SK-N-SH treated with all-trans-retinoic acid at 6 μM for 48 hours (cell line): ENCODE measurements around the gene FMOD.

Source experiments
- ATAC-seq: fragments of 200-7000 bp; cut with Tn5 transposase; 3 replicates; pipeline ENCODE4 v1.9.1; 2020; ENCODE audit warnings: mild to moderate bottlenecking, moderate library complexity
- ARNTL ChIP-seq: fragments of 450-650 bp; formaldehyde crosslinking; IDR thresholded peaks from 2 replicates; pipeline ENCODE4 v1.5.0; 2020; ENCODE audit warnings: low read depth, mild to moderate bottlenecking, moderate library complexity, borderline replicate concordance
- BACH2 ChIP-seq: fragments of 250-450 bp; sonication (Bioruptor Pico); IDR thresholded peaks from 2 replicates; pipeline ENCODE4 v1.9.0; 2021; ENCODE audit warnings: mild to moderate bottlenecking, borderline replicate concordance
- CREB5 ChIP-seq: fragments of 250-450 bp; sonication (Bioruptor Pico); IDR thresholded peaks from 2 replicates; pipeline ENCODE4 v1.5.1; 2020; ENCODE audit warnings: low read depth, mild to moderate bottlenecking, moderate library complexity
- CSDC2 ChIP-seq: fragments of 250-450 bp; sonication (Bioruptor Pico); IDR thresholded peaks from 2 replicates; pipeline ENCODE4 v1.5.0; 2020; ENCODE audit warnings: mild to moderate bottlenecking, moderate library complexity
- ESRRG ChIP-seq: fragments of 250-450 bp; sonication (Bioruptor Pico); IDR thresholded peaks from 2 replicates; pipeline ENCODE4 v1.6.1; 2021; ENCODE audit warnings: mild to moderate bottlenecking
- GLIS3 ChIP-seq: fragments of 250-450 bp; sonication (Bioruptor Pico); IDR thresholded peaks from 2 replicates; pipeline ENCODE4 v1.5.0; 2020; ENCODE audit warnings: mild to moderate bottlenecking, moderate library complexity
- ISL1 ChIP-seq: fragments of 250-450 bp; sonication (Bioruptor Pico); IDR thresholded peaks from 2 replicates; pipeline ENCODE4 v2.1.2; 2022; ENCODE audit warnings: mild to moderate bottlenecking, moderate library complexity
- OSR1 ChIP-seq: fragments of 250-450 bp; sonication (Bioruptor Pico); IDR thresholded peaks from 2 replicates; pipeline ENCODE4 v1.8.0; 2022; ENCODE audit warnings: moderate library complexity, mild to moderate bottlenecking, inconsistent platforms
- PPARA ChIP-seq: fragments of 250-450 bp; sonication (Bioruptor Pico); IDR thresholded peaks from 2 replicates; pipeline ENCODE4 v1.5.0; 2020; ENCODE audit warnings: mild to moderate bottlenecking, borderline replicate concordance
- RARB ChIP-seq: fragments of 250-450 bp; sonication (Bioruptor Pico); IDR thresholded peaks from 2 replicates; pipeline ENCODE4 v1.8.0; 2021; ENCODE audit warnings: mild to moderate bottlenecking, moderate library complexity
- SNAI2 ChIP-seq: fragments of 250-450 bp; sonication (Bioruptor Pico); IDR thresholded peaks from 2 replicates; pipeline ENCODE4 v1.5.0; 2020; ENCODE audit warnings: mild to moderate bottlenecking, moderate library complexity
- TCF4 ChIP-seq: fragments of 250-450 bp; sonication (Bioruptor Pico); IDR thresholded peaks from 2 replicates; pipeline ENCODE4 v1.8.0; 2021; ENCODE audit warnings: mild to moderate bottlenecking, moderate library complexity, borderline replicate concordance
- TOX ChIP-seq: fragments of 250-450 bp; sonication (Bioruptor Pico); IDR thresholded peaks from 2 replicates; pipeline ENCODE4 v1.8.0; 2021; ENCODE audit warnings: mild to moderate bottlenecking, moderate library complexity, borderline replicate concordance
- TSHZ2 ChIP-seq: fragments of 250-450 bp; sonication (Bioruptor Pico); IDR thresholded peaks from 2 replicates; pipeline ENCODE4 v1.5.0; 2020; ENCODE audit warnings: mild to moderate bottlenecking, moderate library complexity
- ZC3H10 ChIP-seq: fragments of 250-450 bp; sonication (Bioruptor Pico); IDR thresholded peaks from 2 replicates; pipeline ENCODE4 v1.5.1; 2021; ENCODE audit warnings: mild to moderate bottlenecking, moderate library complexity
- ZFP3 ChIP-seq: fragments of 250-450 bp; sonication (Bioruptor Pico); IDR thresholded peaks from 2 replicates; pipeline ENCODE4 v1.5.0; 2020; ENCODE audit warnings: mild to moderate bottlenecking, moderate library complexity
- ZFP30 ChIP-seq: fragments of 450-650 bp; formaldehyde crosslinking; IDR thresholded peaks from 2 replicates; pipeline ENCODE4 v1.5.0; 2022; ENCODE audit warnings: mild to moderate bottlenecking, moderate library complexity
- ZNF565 ChIP-seq: fragments of 450-650 bp; formaldehyde crosslinking; conservative IDR thresholded peaks from 2 replicates; pipeline ENCODE4 v1.5.0; 2020; ENCODE audit warnings: low read depth, mild to moderate bottlenecking, moderate library complexity
- ZNF70 ChIP-seq: fragments of 450-650 bp; formaldehyde crosslinking; IDR thresholded peaks from 2 replicates; pipeline ENCODE4 v1.5.0; 2020; ENCODE audit warnings: mild to moderate bottlenecking, moderate library complexity
- ZNF8 ChIP-seq: fragments of 450-650 bp; formaldehyde crosslinking; IDR thresholded peaks from 2 replicates; pipeline ENCODE4 v1.5.0; 2020; ENCODE audit warnings: mild to moderate bottlenecking, moderate library complexity
- TF ChIP-seq, protein P1 (sequence below): fragments of 250-450 bp; sonication (Bioruptor Pico); IDR thresholded peaks from 2 replicates; pipeline ENCODE4 v1.5.1; 2021; ENCODE audit warnings: mild to moderate bottlenecking, moderate library complexity
- TF ChIP-seq, protein P2 (sequence below): fragments of 250-450 bp; sonication (Bioruptor Pico); IDR thresholded peaks from 2 replicates; pipeline ENCODE4 v1.8.0; 2020; ENCODE audit warnings: mild to moderate bottlenecking, moderate library complexity, borderline replicate concordance
- TF ChIP-seq, protein P3 (sequence below): fragments of 250-450 bp; sonication (Bioruptor Pico); IDR thresholded peaks from 2 replicates; pipeline ENCODE4 v1.8.0; 2021; ENCODE audit warnings: low read depth, mild to moderate bottlenecking, moderate library complexity, borderline replicate concordance

FMOD gene

GRCh38 chr1:203331224-203331623 is 19.7 kb downstream of the FMOD start:
- TF ChIP-seq ZFP30 (CRISPR knock-in tag) (no peak), RARB (CRISPR knock-in tag) (no peak), ZNF8 (no peak), GLIS3 (CRISPR knock-in tag) (no peak), TSHZ2 (CRISPR knock-in tag) (no peak), PPARA (no peak), ZNF70 (no peak), BACH2 (CRISPR knock-in tag) (no peak), SNAI2 (CRISPR knock-in tag) (no peak), ARNTL (no peak), ZNF565 (CRISPR knock-in tag) (no peak), TCF4 (CRISPR knock-in tag) (no peak), TOX (CRISPR knock-in tag) (no peak), OSR1 (CRISPR knock-in tag) (no peak), ESRRG (CRISPR knock-in tag) (no peak), ZC3H10 (CRISPR knock-in tag) (no peak), CSDC2 (CRISPR knock-in tag) (no peak)
- TF ChIP-seq, protein P1, sequence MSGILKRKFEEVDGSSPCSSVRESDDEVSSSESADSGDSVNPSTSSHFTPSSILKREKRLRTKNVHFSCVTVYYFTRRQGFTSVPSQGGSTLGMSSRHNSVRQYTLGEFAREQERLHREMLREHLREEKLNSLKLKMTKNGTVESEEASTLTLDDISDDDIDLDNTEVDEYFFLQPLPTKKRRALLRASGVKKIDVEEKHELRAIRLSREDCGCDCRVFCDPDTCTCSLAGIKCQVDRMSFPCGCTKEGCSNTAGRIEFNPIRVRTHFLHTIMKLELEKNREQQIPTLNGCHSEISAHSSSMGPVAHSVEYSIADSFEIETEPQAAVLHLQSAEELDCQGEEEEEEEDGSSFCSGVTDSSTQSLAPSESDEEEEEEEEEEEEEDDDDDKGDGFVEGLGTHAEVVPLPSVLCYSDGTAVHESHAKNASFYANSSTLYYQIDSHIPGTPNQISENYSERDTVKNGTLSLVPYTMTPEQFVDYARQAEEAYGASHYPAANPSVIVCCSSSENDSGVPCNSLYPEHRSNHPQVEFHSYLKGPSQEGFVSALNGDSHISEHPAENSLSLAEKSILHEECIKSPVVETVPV (CRISPR knock-in tag) = no peak
- TF ChIP-seq, protein P2, sequence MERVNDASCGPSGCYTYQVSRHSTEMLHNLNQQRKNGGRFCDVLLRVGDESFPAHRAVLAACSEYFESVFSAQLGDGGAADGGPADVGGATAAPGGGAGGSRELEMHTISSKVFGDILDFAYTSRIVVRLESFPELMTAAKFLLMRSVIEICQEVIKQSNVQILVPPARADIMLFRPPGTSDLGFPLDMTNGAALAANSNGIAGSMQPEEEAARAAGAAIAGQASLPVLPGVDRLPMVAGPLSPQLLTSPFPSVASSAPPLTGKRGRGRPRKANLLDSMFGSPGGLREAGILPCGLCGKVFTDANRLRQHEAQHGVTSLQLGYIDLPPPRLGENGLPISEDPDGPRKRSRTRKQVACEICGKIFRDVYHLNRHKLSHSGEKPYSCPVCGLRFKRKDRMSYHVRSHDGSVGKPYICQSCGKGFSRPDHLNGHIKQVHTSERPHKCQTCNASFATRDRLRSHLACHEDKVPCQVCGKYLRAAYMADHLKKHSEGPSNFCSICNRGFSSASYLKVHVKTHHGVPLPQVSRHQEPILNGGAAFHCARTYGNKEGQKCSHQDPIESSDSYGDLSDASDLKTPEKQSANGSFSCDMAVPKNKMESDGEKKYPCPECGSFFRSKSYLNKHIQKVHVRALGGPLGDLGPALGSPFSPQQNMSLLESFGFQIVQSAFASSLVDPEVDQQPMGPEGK = no peak
- TF ChIP-seq, protein P3, sequence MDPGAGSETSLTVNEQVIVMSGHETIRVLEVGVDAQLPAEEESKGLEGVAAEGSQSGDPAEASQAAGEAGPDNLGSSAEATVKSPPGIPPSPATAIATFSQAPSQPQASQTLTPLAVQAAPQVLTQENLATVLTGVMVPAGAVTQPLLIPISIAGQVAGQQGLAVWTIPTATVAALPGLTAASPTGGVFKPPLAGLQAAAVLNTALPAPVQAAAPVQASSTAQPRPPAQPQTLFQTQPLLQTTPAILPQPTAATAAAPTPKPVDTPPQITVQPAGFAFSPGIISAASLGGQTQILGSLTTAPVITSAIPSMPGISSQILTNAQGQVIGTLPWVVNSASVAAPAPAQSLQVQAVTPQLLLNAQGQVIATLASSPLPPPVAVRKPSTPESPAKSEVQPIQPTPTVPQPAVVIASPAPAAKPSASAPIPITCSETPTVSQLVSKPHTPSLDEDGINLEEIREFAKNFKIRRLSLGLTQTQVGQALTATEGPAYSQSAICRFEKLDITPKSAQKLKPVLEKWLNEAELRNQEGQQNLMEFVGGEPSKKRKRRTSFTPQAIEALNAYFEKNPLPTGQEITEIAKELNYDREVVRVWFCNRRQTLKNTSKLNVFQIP (CRISPR knock-in tag) = no peak
- TF ChIP-seq, all 23 proteins: peak for 0
- no peak for ATAC-seq

DNA sequence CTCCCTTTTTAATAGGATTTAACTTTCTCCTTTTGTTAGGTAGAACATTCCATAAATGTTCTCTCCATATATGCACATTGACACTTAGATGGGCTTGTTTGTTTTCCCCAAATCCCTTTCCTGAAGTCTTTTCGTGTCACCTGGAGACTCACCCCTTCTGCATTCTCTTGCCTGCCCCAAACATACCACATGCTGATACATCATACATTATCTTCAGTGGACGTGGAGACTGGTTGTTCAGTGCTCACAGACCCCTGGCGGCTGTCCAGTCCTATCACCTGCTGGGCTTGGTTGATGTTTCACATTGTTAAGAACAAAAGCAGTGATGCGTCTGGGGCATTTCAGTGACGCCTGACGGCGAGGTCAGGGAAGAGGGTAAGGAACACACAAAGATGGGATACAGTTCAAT is 22.2 kb downstream of the FMOD start:
- ATAC-seq = no peak
- TF ChIP-seq GLIS3 (CRISPR knock-in tag) = no peak
- TF ChIP-seq TOX (CRISPR knock-in tag) = no peak
- no peak for TF ChIP-seq ISL1
- TF ChIP-seq ZNF70 = no peak
- TF ChIP-seq TSHZ2 (CRISPR knock-in tag) = no peak
- TF ChIP-seq, protein P3 (CRISPR knock-in tag) = no peak
- TF ChIP-seq ZC3H10 (CRISPR knock-in tag) = no peak
- TF ChIP-seq ZNF8 = no peak
- TF ChIP-seq ARNTL = no peak
- no peak for TF ChIP-seq ZFP3 (CRISPR knock-in tag)
- no peak for TF ChIP-seq OSR1 (CRISPR knock-in tag)
- TF ChIP-seq ZFP30 (CRISPR knock-in tag) = no peak
- TF ChIP-seq, protein P2 = no peak
- no peak for TF ChIP-seq ESRRG (CRISPR knock-in tag)
- TF ChIP-seq CSDC2 (CRISPR knock-in tag) = no peak
- no peak for TF ChIP-seq CREB5
- TF ChIP-seq BACH2 (CRISPR knock-in tag) = no peak
